Fibroblast of lung (primary cell): Measurements from ENCODE around the gene SGSH.

Source experiments
- EZH2 ChIP-seq: IDR thresholded peaks from 2 replicates; pipeline ENCODE4 v1.5.1; 2012; ENCODE audit warnings: low read length, control low read depth, mild to moderate bottlenecking; ENCODE audit errors: missing control alignments
- TF ChIP-seq, protein P1 (sequence below), 2 donors: IDR thresholded peaks in 1 of 2; conservative IDR thresholded peaks in 1 of 2; 1 replicate in 1 of 2; 2 replicates in 1 of 2; pipeline ENCODE4 v1.5.1; 2011 to 2012; ENCODE audit warnings: low read length in 2 of 2, control low read depth in 1 of 2, inconsistent platforms in 1 of 2, low read depth in 1 of 2, mild to moderate bottlenecking in 1 of 2

DNA sequence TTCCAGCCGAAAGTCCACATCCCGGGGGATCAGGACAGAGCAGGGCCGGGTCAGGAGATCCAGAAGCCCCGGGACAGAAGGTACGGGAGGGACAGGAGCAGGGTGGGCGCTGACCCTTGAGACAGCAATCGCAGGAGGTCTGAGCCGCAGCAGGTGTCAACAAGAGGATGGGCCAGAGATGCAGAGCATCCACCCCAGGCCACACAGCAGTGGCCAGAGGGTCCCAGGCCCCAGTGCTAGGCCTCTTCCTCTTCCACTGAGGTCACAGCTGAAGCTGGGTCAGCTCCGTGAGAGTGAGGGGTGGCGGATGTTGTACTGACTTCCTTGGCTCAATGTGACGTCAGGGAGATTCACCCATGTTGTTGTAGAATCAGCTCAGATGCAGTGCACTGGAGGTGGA, 31.8 kb upstream of the SGSH start:
- TF ChIP-seq, protein P1, sequence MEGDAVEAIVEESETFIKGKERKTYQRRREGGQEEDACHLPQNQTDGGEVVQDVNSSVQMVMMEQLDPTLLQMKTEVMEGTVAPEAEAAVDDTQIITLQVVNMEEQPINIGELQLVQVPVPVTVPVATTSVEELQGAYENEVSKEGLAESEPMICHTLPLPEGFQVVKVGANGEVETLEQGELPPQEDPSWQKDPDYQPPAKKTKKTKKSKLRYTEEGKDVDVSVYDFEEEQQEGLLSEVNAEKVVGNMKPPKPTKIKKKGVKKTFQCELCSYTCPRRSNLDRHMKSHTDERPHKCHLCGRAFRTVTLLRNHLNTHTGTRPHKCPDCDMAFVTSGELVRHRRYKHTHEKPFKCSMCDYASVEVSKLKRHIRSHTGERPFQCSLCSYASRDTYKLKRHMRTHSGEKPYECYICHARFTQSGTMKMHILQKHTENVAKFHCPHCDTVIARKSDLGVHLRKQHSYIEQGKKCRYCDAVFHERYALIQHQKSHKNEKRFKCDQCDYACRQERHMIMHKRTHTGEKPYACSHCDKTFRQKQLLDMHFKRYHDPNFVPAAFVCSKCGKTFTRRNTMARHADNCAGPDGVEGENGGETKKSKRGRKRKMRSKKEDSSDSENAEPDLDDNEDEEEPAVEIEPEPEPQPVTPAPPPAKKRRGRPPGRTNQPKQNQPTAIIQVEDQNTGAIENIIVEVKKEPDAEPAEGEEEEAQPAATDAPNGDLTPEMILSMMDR (conservative IDR thresholded peaks at IDR 0.05 in 1 of 2, IDR thresholded peaks at IDR 0.05 in 1 of 2; ENCODE audit: low read depth in 1 of 2, low read length in 2 of 2), result no peak
- no peak for TF ChIP-seq EZH2
